Measurements from ENCODE around the gene AXIN2. TPM values are rescaled to one million over a fixed set of nuclear protein-coding genes. Genes with fewer than 3 reads are reported as not detected.

AXIN2 gene
- total RNA-seq, 1 experiment from 2014 or later = 10.7 TPM

DNA sequence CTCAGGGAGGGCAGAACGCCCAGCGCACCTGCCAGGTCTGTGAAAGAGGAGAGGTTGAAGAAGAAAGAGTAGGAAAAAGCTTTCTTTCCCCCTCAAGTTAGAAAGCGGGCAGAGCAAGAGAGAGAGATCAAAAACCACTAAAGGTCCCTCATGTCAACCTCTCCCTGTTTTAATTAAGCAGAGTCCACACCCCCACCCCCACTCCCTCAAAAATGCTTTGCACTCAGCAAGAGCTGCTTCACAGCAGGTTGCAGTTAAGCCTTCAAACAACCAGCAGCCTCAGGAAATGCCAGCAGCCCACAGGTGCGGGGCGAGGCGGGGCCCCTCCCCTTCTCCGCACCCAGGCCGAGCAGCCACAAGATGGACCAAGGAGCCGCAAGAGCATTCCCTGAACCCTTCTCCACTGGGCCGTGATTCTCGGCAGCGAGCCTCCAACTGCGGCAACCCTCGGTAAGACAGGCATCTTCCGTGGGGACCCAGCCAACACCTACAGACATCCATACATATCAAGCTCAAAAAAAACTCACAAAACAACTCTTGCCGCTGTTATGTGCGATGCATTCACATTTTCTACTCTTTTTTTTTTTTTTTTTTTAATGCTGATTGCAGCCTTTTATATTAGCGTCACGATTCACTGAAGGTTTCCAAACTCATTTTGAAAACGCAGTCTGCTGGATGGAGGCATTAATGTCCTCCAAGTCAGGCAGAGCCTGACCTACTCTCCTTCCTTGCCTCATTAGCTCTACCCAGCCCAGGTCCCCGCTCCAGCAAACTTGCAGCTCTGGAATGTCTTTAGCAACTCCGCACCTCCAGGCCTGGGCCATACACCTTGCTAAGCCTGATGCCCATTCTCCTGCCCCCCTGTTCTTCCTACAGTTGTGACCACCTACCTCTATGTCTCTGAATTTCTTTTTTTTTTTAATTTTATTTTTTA lies 66.1 kb downstream of the AXIN2 start:
- TF ChIP-seq EZH2 (IDR thresholded peaks at IDR 0.05; ENCODE audit: borderline replicate concordance, low read depth, low read length, poor library complexity, severe bottlenecking) = no peak
- TF ChIP-seq, protein P1, sequence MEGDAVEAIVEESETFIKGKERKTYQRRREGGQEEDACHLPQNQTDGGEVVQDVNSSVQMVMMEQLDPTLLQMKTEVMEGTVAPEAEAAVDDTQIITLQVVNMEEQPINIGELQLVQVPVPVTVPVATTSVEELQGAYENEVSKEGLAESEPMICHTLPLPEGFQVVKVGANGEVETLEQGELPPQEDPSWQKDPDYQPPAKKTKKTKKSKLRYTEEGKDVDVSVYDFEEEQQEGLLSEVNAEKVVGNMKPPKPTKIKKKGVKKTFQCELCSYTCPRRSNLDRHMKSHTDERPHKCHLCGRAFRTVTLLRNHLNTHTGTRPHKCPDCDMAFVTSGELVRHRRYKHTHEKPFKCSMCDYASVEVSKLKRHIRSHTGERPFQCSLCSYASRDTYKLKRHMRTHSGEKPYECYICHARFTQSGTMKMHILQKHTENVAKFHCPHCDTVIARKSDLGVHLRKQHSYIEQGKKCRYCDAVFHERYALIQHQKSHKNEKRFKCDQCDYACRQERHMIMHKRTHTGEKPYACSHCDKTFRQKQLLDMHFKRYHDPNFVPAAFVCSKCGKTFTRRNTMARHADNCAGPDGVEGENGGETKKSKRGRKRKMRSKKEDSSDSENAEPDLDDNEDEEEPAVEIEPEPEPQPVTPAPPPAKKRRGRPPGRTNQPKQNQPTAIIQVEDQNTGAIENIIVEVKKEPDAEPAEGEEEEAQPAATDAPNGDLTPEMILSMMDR (conservative IDR thresholded peaks at IDR 0.05; ENCODE audit: low read depth, low read length) = no peak
- DNase-seq (ENCODE audit: low spot score) = peak; percentile 57
- no TSS peak for BruUV-seq (replicated peaks)
- POLR2A ChIA-PET (ENCODE audit: low non-redundant PET) = interaction anchor here (0.6 kb wide), 1 partner anchor 10 kb away, joined by 4 read pairs; no protein-coding TSS in a partner anchor
- Histone ChIP-seq H3K9me3 (ENCODE audit: low read depth, low read length, poor library complexity, severe bottlenecking) (no peaks in the 10 kb centered on the region), H3K4me1 (ENCODE audit: insufficient read depth, low read length, poor library complexity, severe bottlenecking) (peaks cover 3% of the 10 kb centered on the region), H3K36me3 (ENCODE audit: insufficient read depth, low read length, poor library complexity, severe bottlenecking) (no peaks in the 10 kb centered on the region), H3K27me3 (replicated peaks; ENCODE audit: insufficient read depth, low read depth, low read length, poor library complexity) (no peaks in the 10 kb centered on the region), H3K4me3 (ENCODE audit: low read depth, low read length, poor library complexity, severe bottlenecking) (no peak overlapping the region), H3K27ac (ENCODE audit: low read depth, low read length, poor library complexity, severe bottlenecking) (no peak overlapping the region)
- CTCF ChIA-PET = no interaction called here
- intact Hi-C loops (cut with micrococcal nuclease; ENCODE audit: unreplicated experiment) = no loop called here

DNA sequence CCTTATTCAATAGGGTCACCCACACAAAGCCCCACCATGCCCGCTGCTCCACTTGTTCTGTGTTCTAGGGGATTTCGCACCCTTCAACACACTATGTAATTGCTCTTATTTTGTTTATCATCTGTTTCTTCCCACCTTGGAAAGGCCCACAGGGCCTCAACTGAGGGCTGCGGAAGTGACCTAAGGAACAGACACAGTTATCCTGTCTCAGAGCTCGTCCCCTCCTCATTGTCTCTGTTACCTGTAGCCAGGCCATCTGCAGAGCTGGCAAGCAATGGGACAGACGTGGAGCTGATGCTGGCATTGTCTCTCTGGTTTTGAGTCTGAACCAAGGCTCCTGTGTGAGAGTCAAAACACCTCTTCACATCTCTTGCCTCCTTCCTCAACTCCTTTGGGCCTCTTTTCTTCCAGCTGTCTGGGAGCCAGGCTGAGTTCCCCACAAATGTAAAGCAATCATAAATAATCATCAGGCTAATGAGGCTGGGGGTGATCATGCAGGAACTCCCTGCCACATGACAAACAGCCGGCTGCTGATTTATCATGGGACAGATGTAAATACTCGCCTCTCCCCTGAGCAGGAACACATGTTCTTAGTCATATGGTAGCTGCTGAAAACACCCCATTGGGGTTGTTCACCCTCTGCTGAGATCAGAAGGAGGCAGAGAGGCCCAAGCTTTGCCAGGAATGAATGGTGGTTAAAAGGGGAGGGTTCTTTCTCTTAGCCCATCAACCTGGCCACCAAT lies 71.9 kb downstream of the AXIN2 start:
- CTCF ChIA-PET = no interaction called here
- Histone ChIP-seq H3K36me3 (ENCODE audit: insufficient read depth, low read length, poor library complexity, severe bottlenecking) (no peaks in the 10 kb centered on the region), H3K27ac (ENCODE audit: low read depth, low read length, poor library complexity, severe bottlenecking) (no peak overlapping the region), H3K9me3 (ENCODE audit: low read depth, low read length, poor library complexity, severe bottlenecking) (no peaks in the 10 kb centered on the region), H3K4me3 (ENCODE audit: low read depth, low read length, poor library complexity, severe bottlenecking) (no peak overlapping the region), H3K27me3 (replicated peaks; ENCODE audit: insufficient read depth, low read depth, low read length, poor library complexity) (no peaks in the 10 kb centered on the region), H3K4me1 (ENCODE audit: insufficient read depth, low read length, poor library complexity, severe bottlenecking) (no peaks in the 10 kb centered on the region)
- POLR2A ChIA-PET (ENCODE audit: low non-redundant PET) = no interaction called here
- no peak for TF ChIP-seq EZH2 (IDR thresholded peaks at IDR 0.05; ENCODE audit: borderline replicate concordance, low read depth, low read length, poor library complexity, severe bottlenecking)
- TF ChIP-seq, protein P1 (conservative IDR thresholded peaks at IDR 0.05; ENCODE audit: low read depth, low read length) = no peak
- no TSS peak for BruUV-seq (replicated peaks)
- DNase-seq (ENCODE audit: low spot score) = no peak
- intact Hi-C loops (cut with micrococcal nuclease; ENCODE audit: unreplicated experiment) = no loop called here

DNA sequence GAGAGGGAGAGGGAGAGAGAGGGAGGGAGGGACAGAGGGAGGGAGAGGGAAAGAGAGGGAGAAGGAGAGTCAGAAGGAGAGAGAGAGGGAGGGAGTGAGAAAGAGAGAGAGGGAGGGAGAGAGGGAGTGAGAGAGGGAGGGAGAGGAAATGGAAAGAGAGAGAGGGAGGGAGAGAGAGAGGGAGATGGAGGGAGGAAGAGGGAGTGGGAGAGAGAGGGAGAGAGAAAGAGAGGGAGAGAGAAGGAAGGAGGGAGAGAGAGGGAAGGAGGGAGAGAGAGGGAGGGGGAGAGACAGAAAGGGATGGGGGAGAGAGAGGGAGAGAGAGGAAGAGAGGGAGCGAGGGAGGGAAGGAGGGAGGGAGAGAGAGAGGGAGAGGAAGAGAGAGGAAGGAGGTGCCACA lies 72.8 kb downstream of the AXIN2 start:
- intact Hi-C loops (cut with micrococcal nuclease; ENCODE audit: unreplicated experiment) = no loop called here
- DNase-seq (ENCODE audit: low spot score) = no peak
- POLR2A ChIA-PET (ENCODE audit: low non-redundant PET) = no interaction called here
- H3K27ac ChIP-seq (ENCODE audit: low read depth, low read length, poor library complexity, severe bottlenecking) = no peak overlapping the region
- no peak overlapping the region for H3K4me3 ChIP-seq (ENCODE audit: low read depth, low read length, poor library complexity, severe bottlenecking)
- TF ChIP-seq EZH2 (IDR thresholded peaks at IDR 0.05; ENCODE audit: borderline replicate concordance, low read depth, low read length, poor library complexity, severe bottlenecking) = no peak
- H3K27me3 ChIP-seq (replicated peaks; ENCODE audit: insufficient read depth, low read depth, low read length, poor library complexity) = no peaks in the 10 kb centered on the region
- CTCF ChIA-PET = no interaction called here
- no peaks in the 10 kb centered on the region for H3K4me1 ChIP-seq (ENCODE audit: insufficient read depth, low read length, poor library complexity, severe bottlenecking)
- H3K9me3 ChIP-seq (ENCODE audit: low read depth, low read length, poor library complexity, severe bottlenecking) = no peaks in the 10 kb centered on the region
- no TSS peak for BruUV-seq (replicated peaks)
- H3K36me3 ChIP-seq (ENCODE audit: insufficient read depth, low read length, poor library complexity, severe bottlenecking) = no peaks in the 10 kb centered on the region
